Natural killer cell (primary cell): ENCODE results near the gene NT5C3B. TPM values are rescaled to one million over a fixed set of nuclear protein-coding genes. Genes with fewer than 3 reads are reported as not detected.

Source experiments
- ATAC-seq, 3 donors: fragments of 150-1000 bp in 2 of 3; fragments of 200-7000 bp in 1 of 3; cut with Tn5 transposase; 1 replicate in 1 of 3; 2 replicates in 2 of 3; pipeline ENCODE4 v1.10.0; 2021; ENCODE audit warnings: mild to moderate bottlenecking in 2 of 3, moderate library complexity in 2 of 3
- DNase-seq, 2 donors: peaks; one replicate each; pipeline versions ENCODE4 v3.0.0 to v3.0.0-alpha.2; 2013 to 2021; ENCODE audit warnings: mixed read lengths in 1 of 2
- H3K27ac ChIP-seq: one replicate; pipeline ENCODE4 v1.5.1; 2013; ENCODE audit warnings: mild to moderate bottlenecking, low read length
- H3K27me3 ChIP-seq: one replicate; pipeline ENCODE4 v1.6.1; 2013; ENCODE audit warnings: low read length; ENCODE audit not compliant: control insufficient read depth, insufficient read depth
- H3K36me3 ChIP-seq: one replicate; pipeline ENCODE4 v1.6.1; 2013; ENCODE audit warnings: low read length; ENCODE audit not compliant: control insufficient read depth, insufficient read depth
- H3K4me1 ChIP-seq: one replicate; pipeline ENCODE4 v1.6.1; 2013; ENCODE audit warnings: low read length; ENCODE audit not compliant: control insufficient read depth, insufficient read depth
- H3K4me3 ChIP-seq: one replicate; pipeline ENCODE4 v1.5.1; 2013; ENCODE audit warnings: low read length
- H3K9me3 ChIP-seq: one replicate; pipeline ENCODE4 v1.6.1; 2013; ENCODE audit warnings: low read length; ENCODE audit not compliant: control insufficient read depth, insufficient read depth
- H3K27ac Mint-ChIP-seq, 2 donors: one replicate each; pipeline ENCODE4 v1.8.0; 2022; ENCODE audit warnings: mild to moderate bottlenecking in 2 of 2, mixed read lengths in 2 of 2, moderate library complexity in 1 of 2
- H3K27me3 Mint-ChIP-seq, 2 donors: one replicate each; pipeline ENCODE4 v1.8.0; 2022; ENCODE audit warnings: low read depth in 2 of 2, mixed read lengths in 2 of 2
- H3K36me3 Mint-ChIP-seq: one replicate; pipeline ENCODE4 v1.8.0; 2022; ENCODE audit warnings: mixed read lengths
- H3K4me1 Mint-ChIP-seq, 2 donors: one replicate each; pipeline ENCODE4 v1.8.0; 2022; ENCODE audit warnings: mixed read lengths in 2 of 2
- H3K4me3 Mint-ChIP-seq: one replicate; pipeline ENCODE4 v1.8.0; 2022; ENCODE audit warnings: mild to moderate bottlenecking, moderate library complexity, mixed read lengths
- H3K9me3 Mint-ChIP-seq, 2 donors: one replicate each; pipeline ENCODE4 v1.8.0; 2022; ENCODE audit warnings: mixed read lengths in 2 of 2
- WGBS: methylation state at CpG from one replicate; pipeline ENCODE4 v1.1.7; 2013; ENCODE audit warnings: missing lambda C conversion rate; ENCODE audit not compliant: insufficient coverage; 5-methylcytosine and 5-hydroxymethylcytosine counted together
- intact Hi-C: fragments of 100-400 bp; cut with micrococcal nuclease; formaldehyde crosslinking; loops from one replicate; pipeline ENCODE4 v1.14.2; 2022
- total RNA-seq, 4 donors: library from RNA; stranded (reverse); fragments of 120-200 nt in 1 of 4; gene quantifications; one replicate each; pipeline versions ENCODE4 v1.2.3 to v1.2.4, GENCODE V29; 2013 to 2022
- TF ChIP-seq, protein P1 (sequence below): fragments of 200-600 bp; IDR thresholded peaks from one replicate; pipeline ENCODE4 v1.8.0; 2022; ENCODE audit warnings: antibody characterized with exemption

Gene NT5C3B
- total RNA-seq, 3 donors from 2014 or later (not counting 1 experiment from before 2014, with no cell fraction given) = 9.1 to 10.0 (median 9.8) TPM

- ATAC-seq = peak; percentile 75 to 95 (median 91)
- peaks cover 8% of the 10 kb centered on the region for H3K4me1 ChIP-seq
- H3K9me3 Mint-ChIP-seq = no peaks in the 10 kb centered on the region
- TF ChIP-seq, protein P1, sequence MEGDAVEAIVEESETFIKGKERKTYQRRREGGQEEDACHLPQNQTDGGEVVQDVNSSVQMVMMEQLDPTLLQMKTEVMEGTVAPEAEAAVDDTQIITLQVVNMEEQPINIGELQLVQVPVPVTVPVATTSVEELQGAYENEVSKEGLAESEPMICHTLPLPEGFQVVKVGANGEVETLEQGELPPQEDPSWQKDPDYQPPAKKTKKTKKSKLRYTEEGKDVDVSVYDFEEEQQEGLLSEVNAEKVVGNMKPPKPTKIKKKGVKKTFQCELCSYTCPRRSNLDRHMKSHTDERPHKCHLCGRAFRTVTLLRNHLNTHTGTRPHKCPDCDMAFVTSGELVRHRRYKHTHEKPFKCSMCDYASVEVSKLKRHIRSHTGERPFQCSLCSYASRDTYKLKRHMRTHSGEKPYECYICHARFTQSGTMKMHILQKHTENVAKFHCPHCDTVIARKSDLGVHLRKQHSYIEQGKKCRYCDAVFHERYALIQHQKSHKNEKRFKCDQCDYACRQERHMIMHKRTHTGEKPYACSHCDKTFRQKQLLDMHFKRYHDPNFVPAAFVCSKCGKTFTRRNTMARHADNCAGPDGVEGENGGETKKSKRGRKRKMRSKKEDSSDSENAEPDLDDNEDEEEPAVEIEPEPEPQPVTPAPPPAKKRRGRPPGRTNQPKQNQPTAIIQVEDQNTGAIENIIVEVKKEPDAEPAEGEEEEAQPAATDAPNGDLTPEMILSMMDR = peak; percentile 96
- intact Hi-C loops = loop anchor here (1.0 kb wide), 1 partner anchor 63 kb away; no protein-coding TSS in a partner anchor
- H3K4me1 Mint-ChIP-seq = peaks cover 0 to 7% of the 10 kb centered on the region in 2 donors
- no peaks in the 10 kb centered on the region for H3K27me3 ChIP-seq
- WGBS = 29% methylated on average over 14 of the region's 14 CpGs
- no peaks in the 10 kb centered on the region for H3K36me3 ChIP-seq
- H3K4me3 Mint-ChIP-seq = no peak overlapping the region
- no peak overlapping the region for H3K4me3 ChIP-seq
- no peaks in the 10 kb centered on the region for H3K9me3 ChIP-seq
- no peak overlapping the region for H3K27ac Mint-ChIP-seq
- no peaks in the 10 kb centered on the region for H3K36me3 Mint-ChIP-seq
- peak; percentile 70 to 87 for DNase-seq
- H3K27ac ChIP-seq = no peak overlapping the region
- H3K27me3 Mint-ChIP-seq = peaks cover 0 to 2% of the 10 kb centered on the region in 2 donors
These were observed 34.4 kb downstream of the NT5C3B start for GRCh38 chr17:41801374-41802271.

DNA sequence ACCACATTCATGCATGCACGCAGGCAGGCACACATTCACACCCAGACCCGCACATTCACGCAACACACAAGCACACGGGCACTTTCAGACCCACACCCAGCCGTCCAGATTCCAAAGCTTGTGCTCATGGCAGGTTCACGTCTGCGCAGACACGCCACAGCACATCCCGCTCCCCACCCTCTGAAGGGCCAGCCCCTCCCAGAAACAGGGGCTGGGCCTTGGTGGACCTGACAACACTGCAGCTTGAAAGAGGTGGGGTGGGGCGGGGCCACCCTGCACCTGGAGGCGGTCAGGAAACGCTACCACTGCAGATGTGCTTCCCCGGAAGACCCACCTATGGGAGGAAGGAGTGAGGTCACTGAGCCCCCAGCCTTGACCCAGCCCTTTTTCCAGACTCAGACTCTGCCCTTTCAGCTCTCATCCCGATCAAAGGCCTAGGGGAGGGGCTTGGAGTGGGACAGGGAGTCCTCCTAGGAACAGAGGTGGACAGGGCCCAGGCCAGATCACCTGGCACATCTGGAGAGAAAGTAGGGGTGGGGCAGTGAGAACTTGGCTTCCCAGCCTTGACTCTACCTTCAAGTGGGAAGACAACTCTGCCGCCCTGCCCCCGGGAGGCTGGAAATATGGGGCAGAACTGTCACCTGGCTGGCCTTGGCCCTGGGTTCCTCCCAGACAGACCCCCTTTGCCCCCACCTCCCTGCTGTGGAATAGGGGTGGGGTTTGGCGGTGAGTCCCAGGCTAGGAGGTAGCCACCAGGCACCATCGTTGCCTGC, 35.2 kb downstream of the NT5C3B start:
- Histone ChIP-seq H3K36me3 (no peaks in the 10 kb centered on the region), H3K27me3 (no peaks in the 10 kb centered on the region), H3K4me1 (peaks cover 8% of the 10 kb centered on the region), H3K4me3 (no peak overlapping the region), H3K27ac (no peak overlapping the region), H3K9me3 (no peaks in the 10 kb centered on the region)
- Mint-ChIP-seq H3K27me3 (peaks cover 0 to 2% of the 10 kb centered on the region in 2 donors), H3K4me3 (no peak overlapping the region), H3K4me1 (peaks cover 0 to 7% of the 10 kb centered on the region in 2 donors), H3K36me3 (no peaks in the 10 kb centered on the region), H3K27ac (no peak overlapping the region), H3K9me3 (no peaks in the 10 kb centered on the region)
- peak in 1 of 2 donors; percentile 50 for DNase-seq
- peak in 1 of 3 donors; percentile 26 for ATAC-seq
- intact Hi-C loops = loop anchor here (1.0 kb wide), 1 partner anchor 62 kb away; no protein-coding TSS in a partner anchor
- WGBS = 84% methylated on average over 18 of the region's 18 CpGs
- TF ChIP-seq, protein P1 = no peak

GRCh38 chr17:41799366-41799765, 36.7 kb downstream of the NT5C3B start:
- TF ChIP-seq, protein P1 = no peak
- peaks cover 0 to 7% of the 10 kb centered on the region in 2 donors for H3K4me1 Mint-ChIP-seq
- DNase-seq (no peak), ATAC-seq (no peak)
- Histone ChIP-seq H3K27me3 (no peaks in the 10 kb centered on the region), H3K27ac (no peak overlapping the region), H3K4me1 (peaks cover 8% of the 10 kb centered on the region), H3K4me3 (no peak overlapping the region), H3K9me3 (no peaks in the 10 kb centered on the region), H3K36me3 (no peaks in the 10 kb centered on the region)
- WGBS = 94% methylated on average over 8 of the region's 8 CpGs
- no peaks in the 10 kb centered on the region for H3K36me3 Mint-ChIP-seq
- H3K27ac Mint-ChIP-seq = no peak overlapping the region
- H3K27me3 Mint-ChIP-seq = peaks cover 0 to 2% of the 10 kb centered on the region in 2 donors
- intact Hi-C loops = no loop called here
- H3K9me3 Mint-ChIP-seq = no peaks in the 10 kb centered on the region
- H3K4me3 Mint-ChIP-seq = no peak overlapping the region
